GM19463 (cell line): Measurements from ENCODE around the gene CRNKL1.

Source experiments
- ATAC-seq: cut with Tn5 transposase; IDR thresholded peaks from one replicate; pipeline ENCODE4 v1.9.1; 2021; ENCODE audit warnings: mild to moderate bottlenecking, moderate library complexity; ENCODE audit not compliant: unreplicated experiment

CRNKL1 gene

DNA sequence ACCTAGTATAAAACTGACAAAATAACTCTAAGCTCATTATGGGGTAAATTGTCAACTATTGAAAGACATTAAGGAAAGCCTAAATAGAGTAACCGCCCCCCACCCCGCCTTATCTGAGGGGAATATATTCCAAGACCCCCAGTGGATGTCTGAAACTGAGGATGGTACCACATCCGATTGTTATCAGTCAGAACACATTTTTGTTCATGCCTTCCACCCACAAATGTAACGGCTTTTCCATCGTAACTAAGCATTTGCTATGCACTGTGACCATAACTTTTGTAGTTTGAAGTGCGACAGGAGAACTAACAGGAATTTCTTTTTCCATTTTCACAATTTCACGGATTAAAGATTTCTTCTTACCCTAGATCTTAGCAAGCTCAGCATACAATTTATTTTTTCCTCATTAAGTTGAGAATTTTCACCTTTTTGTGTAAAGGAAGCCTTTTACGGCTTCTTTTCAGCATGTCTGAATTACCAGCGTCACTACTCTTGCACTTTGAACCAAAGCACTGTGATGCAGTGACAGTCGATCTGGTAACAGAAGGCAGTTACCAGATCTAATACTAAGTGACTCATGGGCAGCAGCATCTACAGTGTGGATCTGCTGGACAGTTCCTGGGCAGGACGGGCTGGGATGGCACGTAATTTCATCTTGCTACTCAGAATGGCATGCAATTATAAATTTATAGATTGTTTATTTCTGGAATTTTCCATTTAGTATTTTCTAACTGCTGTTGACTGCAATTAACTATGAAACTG, 11.9 kb upstream of the CRNKL1 start:
- no peak for ATAC-seq

DNA sequence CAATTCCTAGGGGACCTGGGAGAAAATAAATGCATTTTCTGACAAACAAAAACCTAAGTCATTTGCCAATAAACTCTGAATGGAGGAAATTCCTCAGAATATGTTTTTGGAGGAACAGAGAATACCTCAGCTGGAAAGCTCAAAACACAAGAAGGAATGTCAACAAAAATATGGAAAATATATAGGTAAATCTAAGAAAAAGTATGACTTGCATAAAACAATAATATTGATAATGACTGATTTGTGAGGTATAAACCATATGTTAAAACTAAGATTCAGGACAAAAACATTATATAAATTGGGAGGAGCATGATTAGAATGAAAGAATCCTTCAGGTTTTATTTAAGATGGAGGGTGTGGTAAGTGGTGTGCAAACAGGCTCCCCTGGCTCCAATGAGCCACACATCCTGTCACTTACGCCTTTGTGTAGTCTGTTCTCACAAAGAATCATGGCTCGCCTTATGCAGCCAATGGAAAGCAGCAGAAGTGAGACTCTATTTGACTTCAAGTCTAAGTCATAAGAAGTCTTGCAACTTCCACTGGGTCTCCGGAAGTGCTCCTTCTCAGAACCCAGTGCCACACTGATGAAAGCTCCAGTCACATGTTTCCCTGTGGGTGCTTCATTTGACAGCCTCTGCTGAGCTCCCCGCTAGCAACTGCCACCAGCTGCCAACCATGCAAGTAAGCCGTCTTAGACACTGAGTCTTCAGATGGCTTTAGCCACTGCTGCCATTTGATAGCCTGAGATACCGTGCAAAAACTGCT, 8.2 kb upstream of the CRNKL1 start:
- ATAC-seq = no peak

GRCh38 chr20:20051767-20052073, 546 bp downstream of the CRNKL1 start:
- no peak for ATAC-seq

DNA sequence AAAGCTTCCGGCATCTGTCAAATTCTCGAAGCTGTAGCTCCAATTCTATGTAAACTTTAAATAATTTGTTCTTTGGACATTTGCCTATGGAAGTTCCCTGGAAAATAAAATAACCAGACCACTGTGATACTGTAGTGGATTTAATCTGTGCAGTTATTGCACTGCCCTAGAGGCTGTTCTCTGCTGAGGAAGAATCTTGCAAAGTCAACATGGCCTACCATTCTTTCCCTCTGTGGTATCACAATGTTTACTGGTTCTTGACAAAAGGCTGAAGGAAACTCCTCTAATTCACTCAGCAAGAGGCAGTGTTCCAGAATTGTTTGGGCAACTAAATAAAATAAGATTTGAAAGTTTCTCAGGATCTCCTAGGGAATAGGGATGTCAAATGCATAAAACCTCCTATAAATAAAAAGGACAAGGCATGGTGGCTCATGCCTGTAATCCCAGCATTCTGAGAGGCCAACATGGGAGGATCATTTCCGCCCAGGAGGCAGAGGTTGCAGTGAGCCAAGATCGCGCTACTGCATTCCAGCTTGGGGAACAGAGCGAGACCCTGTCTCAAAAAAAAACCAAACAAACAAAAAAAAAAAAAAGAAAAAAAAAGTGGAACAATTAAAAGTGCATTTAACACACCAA, 12.4 kb downstream of the CRNKL1 start:
- no peak for ATAC-seq

- no peak for ATAC-seq
Measured at GRCh38 chr20:20038586-20038985, 13.7 kb downstream of the CRNKL1 start.

DNA sequence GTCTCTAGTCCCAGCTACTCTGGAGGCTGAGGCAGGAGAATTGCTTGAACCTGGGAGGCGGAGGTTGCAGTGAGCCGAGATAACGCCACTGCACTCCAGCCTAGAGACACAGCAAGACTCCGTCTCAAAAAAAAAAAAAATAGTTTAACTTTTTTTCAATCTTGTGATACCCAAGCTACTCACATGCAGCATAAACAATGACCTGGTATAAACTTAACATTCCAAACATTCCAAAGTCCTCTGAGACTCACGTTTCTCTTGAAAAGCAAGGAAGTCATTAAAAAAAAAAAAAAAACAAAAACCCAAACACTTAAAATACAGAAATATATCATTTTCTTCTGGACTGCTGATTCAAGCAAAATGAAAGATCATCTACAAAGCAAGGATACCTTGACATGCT, 14.3 kb downstream of the CRNKL1 start:
- ATAC-seq = no peak

DNA sequence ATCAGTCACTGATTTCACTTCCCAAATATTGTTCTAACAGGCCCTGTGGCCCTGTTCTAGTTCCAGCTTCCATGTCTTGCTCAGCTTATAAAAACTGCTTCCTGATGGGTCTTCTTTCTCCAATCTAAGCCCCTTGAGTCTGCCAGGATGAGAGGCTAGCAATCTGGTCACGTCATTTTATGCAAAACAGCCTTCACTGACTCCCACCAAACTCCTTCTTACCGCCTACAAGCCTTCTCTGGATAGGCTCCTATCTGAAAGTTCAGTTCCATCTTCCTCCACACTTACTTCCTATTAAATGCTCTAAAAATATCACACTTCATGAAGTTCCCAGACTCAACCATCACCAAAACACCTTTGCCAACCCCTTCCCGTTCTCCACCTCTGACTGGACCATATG, 15.5 kb downstream of the CRNKL1 start:
- no peak for ATAC-seq

GRCh38 chr20:20034486-20034885, 17.8 kb downstream of the CRNKL1 start:
- ATAC-seq = no peak

DNA sequence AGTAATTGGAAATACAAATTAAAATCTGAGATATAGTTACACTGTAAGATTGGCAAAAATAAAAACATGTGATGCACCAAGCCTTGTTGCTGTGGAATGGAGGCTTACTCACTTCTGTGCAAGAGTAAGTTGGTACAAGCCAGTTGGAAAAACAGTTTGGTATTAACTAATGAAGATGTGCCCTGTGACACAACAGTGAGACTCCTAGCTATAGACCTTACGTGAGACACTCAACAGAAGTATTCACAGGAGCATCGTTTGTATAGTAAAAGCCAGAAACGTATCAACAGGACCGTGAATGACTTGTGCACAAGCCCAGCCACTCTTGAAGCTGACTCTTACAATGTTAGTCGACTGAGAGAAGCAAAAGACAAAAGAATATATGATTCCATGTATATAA, 20.5 kb downstream of the CRNKL1 start:
- no peak for ATAC-seq

DNA sequence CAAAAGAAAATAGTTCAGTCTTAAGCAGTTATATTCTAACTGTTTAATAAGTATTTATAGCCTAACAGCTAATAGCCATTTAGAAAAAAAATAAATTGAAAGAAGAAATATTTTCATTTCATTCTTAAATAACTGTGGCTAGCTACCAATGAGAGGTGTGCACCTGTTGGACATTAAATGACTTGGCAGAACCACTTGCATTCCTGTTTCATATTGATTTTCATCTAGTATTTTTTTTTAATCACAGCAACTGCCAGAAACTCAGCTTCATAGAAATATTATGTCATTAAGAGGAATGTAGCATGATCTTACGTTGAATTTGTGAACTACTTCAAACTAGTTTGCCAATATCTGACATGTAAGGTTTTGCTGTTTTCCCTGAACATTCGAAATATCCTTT, 25.0 kb downstream of the CRNKL1 start:
- no peak for ATAC-seq

- no peak for ATAC-seq
Measured at GRCh38 chr20:20024942-20025341, 27.3 kb downstream of the CRNKL1 start.

DNA sequence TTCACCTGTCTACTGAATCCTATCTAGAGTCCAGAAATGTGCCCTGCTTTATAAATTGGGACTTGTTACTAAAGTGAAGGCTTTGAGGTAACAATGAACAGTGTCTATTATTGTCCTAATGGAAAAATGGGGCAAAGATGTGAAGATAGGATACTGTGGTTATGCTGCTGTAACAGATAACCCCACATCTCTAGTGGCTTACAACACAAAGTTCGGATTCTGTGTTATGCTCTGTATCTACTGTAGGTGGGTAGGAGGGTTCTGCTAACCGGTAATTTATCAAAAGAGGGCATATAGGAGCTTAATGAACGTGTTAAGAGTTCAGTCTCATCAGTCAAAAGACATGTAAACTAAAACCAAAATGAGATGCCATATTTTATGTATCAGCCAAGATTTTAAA, 28.9 kb downstream of the CRNKL1 start:
- ATAC-seq = no peak

- ATAC-seq = peak; percentile 74
Measured at GRCh38 chr20:20022498-20022897, 29.8 kb downstream of the CRNKL1 start.

- no peak for ATAC-seq
Measured at GRCh38 chr20:20021835-20022234, 30.4 kb downstream of the CRNKL1 start.

- no peak for ATAC-seq
Measured at GRCh38 chr20:20020908-20021307, 31.4 kb downstream of the CRNKL1 start.

DNA sequence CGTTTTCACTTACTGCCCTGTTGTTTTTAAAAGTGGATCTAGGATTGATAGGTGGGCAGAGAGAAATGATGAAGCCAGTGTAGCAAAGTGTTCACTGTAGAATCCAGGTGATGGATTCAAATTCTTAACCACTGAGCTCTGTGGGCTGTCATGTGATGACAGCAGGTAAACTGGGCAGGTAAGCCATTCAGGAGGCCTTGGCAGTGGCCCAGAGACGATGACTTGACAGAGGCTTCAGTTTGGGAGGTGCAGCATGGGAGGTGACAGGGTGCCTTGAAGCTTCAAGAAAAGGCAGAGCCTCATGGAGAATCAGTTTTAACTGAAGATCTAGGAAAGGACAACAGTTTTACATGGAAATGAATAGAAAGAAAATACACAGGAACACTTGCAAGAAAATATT, 33.1 kb downstream of the CRNKL1 start:
- ATAC-seq = no peak

GRCh38 chr20:20018366-20018765, 33.9 kb downstream of the CRNKL1 start:
- ATAC-seq = no peak

- no peak for ATAC-seq
Measured at GRCh38 chr20:20017844-20018185, 34.5 kb downstream of the CRNKL1 start.

DNA sequence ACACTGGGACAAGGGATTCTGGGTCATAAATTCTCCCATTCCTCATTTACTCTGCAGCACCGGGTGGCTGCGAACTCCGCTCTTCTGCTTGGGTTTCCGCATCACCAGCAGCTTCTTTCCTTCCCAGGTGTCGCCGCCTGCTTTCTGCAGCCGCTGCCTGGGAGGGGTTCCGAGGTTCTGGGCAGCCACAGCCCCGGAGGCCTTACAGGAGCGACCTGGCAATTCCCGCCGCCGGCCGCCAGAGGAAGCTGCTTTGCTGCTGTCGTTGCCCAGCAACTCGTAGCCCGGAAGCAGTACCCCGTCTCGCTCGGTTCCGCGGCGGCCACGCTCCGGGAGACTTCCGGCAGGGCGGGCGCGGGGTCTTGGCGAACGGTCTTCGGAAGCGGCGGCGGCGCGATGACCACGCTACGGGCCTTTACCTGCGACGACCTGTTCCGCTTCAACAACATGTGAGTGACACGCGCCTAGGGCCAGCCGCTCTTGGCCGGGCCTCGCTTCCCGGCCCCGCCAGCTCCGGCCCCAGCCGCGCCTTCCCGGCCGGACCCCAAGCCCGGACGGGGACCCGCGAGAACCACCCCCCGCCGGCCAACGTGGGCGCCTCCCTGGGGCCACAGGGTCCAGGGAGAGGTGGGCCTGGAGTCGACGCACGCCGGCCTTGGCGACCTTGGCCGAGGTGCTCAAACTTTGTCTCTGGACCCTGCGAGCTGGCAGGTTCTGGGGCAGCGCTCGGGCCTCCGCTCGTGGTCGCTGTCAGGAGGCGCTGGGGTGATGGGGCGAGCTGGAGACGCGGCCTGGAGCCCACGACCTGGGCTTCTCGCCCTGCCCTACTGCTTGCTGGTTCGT, 35.0 kb downstream of the CRNKL1 start, which contains the start of gene NAA20:
NAA20 (plus strand) TSS at position 362 of the 843 bp plus-strand sequence; CDS start at position 397, 35 bp downstream.
- peak; percentile 99 for ATAC-seq

DNA sequence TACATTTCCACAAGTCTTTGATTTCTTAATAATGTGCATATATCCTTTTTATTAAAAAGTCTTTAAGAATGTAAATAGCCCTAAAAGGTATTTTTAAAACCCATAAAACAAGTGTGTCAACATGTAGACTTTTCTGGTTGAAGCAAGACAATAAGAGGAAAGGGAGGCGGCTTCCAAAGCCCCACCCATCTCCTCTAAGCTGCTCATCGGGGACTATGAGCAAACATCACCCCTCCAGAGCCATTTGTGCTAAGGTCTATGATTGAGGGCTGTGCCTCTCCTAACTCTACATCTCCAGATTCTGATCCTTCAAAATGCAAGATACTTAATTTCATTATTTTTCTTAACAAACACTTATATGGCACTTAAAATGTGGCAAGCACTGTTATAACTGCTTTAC, 37.6 kb downstream of the CRNKL1 start:
- no peak for ATAC-seq

DNA sequence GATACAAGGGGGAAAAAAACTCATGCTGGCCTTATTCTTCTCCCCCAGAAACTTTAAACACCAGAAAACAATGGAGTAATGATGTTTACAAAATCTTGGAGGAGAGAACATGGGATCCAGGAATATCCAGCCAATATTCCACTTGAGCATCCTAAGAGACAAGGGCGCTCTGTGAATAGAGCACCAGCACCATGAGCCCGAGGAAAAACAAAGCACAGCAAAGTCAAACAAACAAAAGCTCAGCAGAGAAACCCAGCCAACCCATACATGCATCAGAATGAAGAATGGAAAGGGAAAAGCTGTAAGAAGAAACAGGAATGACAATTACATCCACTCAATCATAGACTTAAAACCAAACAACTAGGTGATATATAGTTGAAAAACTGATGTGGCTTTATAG, 39.7 kb downstream of the CRNKL1 start:
- ATAC-seq = no peak
